HEK293 (cell line): ENCODE results near the gene CUEDC1.
A peak's percentile ranks its signal among the peaks of the same experiment; 100 is the strongest.

Source experiments
- CTCF ChIA-PET: fragments of 350-600 bp; formaldehyde crosslinking; extraction: SDS; loops from one replicate; lab custom pipeline; 2021; ENCODE audit warnings: antibody characterized with exemption; lab: Yijun Ruan, JAX
- POLR2A ChIA-PET: fragments of 300-600 bp; formaldehyde crosslinking; extraction: SDS; loops from one replicate; lab custom pipeline; 2020; ENCODE audit warnings: antibody characterized with exemption, inconsistent platforms; lab: Yijun Ruan, JAX
- H3K27ac ChIP-seq: fragments of 200-500 bp; sonication (Bioruptor generic); 2 replicates; pipeline ENCODE4 v1.5.1; 2014; ENCODE audit warnings: low read depth, low read length, control low read depth, inconsistent platforms; ENCODE audit errors: extremely low read depth
- H3K36me3 ChIP-seq, 2 experiments: fragments of 200-500 bp in 1 of 2; sonication (Bioruptor generic) in 1 of 2; 1 replicate in 1 of 2; 2 replicates in 1 of 2; pipeline ENCODE4 v1.5.1; 2014 to 2017; ENCODE audit warnings: inconsistent platforms in 2 of 2, low read length in 2 of 2; ENCODE audit not compliant: control insufficient read depth in 2 of 2, insufficient read depth in 1 of 2
- H3K4me1 ChIP-seq: fragments of 200-500 bp; sonication (Bioruptor generic); 2 replicates; pipeline ENCODE4 v1.5.1; 2014; ENCODE audit warnings: mild to moderate bottlenecking, low read length, inconsistent platforms; ENCODE audit not compliant: control insufficient read depth, insufficient read depth
- H3K4me3 ChIP-seq: 2 replicates; pipeline ENCODE4 v1.5.1; 2011; ENCODE audit warnings: low read depth, mild to moderate bottlenecking, control low read depth, low read length, moderate library complexity
- H3K9me3 ChIP-seq: fragments of 200-500 bp; sonication (Bioruptor generic); 2 replicates; pipeline ENCODE4 v1.5.1; 2014; ENCODE audit warnings: low read depth, low read length, inconsistent platforms; ENCODE audit not compliant: control insufficient read depth, insufficient read depth
- FEZF1 ChIP-seq: fragments of 450-650 bp; formaldehyde crosslinking; IDR thresholded peaks from 2 replicates; pipeline ENCODE4 v1.5.1; 2016; ENCODE audit warnings: missing biosample characterization, missing genetic modification characterization
- HOXC10 ChIP-seq: sonication (generic); formaldehyde crosslinking; IDR thresholded peaks from 2 replicates; pipeline ENCODE4 v1.8.1; 2023; ENCODE audit warnings: mild to moderate bottlenecking, missing genetic modification reagents
- IKZF3 ChIP-seq: fragments of 450-650 bp; IDR thresholded peaks from 2 replicates; pipeline ENCODE4 v1.5.0; 2018; ENCODE audit warnings: missing biosample characterization, mild to moderate bottlenecking, missing genetic modification characterization, moderate library complexity
- KLF16 ChIP-seq: fragments of 450-650 bp; formaldehyde crosslinking; IDR thresholded peaks from 2 replicates; pipeline ENCODE4 v1.5.1; 2017; ENCODE audit warnings: missing biosample characterization, missing genetic modification characterization
- OSR2 ChIP-seq: fragments of 450-650 bp; formaldehyde crosslinking; IDR thresholded peaks from 2 replicates; pipeline ENCODE4 v1.5.1; 2016; ENCODE audit warnings: missing biosample characterization, missing genetic modification characterization
- SP2 ChIP-seq: fragments of 450-650 bp; formaldehyde crosslinking; IDR thresholded peaks from 2 replicates; pipeline ENCODE4 v1.5.1; 2016; ENCODE audit warnings: missing biosample characterization, missing genetic modification characterization
- SP3 ChIP-seq: fragments of 450-650 bp; formaldehyde crosslinking; IDR thresholded peaks from 2 replicates; pipeline ENCODE4 v1.5.1; 2016; ENCODE audit warnings: missing biosample characterization, missing genetic modification characterization
- ZFP69B ChIP-seq: fragments of 450-650 bp; formaldehyde crosslinking; IDR thresholded peaks from 2 replicates; pipeline ENCODE4 v1.5.1; 2016; ENCODE audit warnings: missing biosample characterization, missing genetic modification characterization
- ZNF157 ChIP-seq: fragments of 450-650 bp; formaldehyde crosslinking; IDR thresholded peaks from 2 replicates; pipeline ENCODE4 v1.5.1; 2016; ENCODE audit warnings: missing biosample characterization, missing genetic modification characterization
- ZNF202 ChIP-seq: fragments of 450-650 bp; formaldehyde crosslinking; IDR thresholded peaks from 2 replicates; pipeline ENCODE4 v1.5.1; 2016; ENCODE audit warnings: missing biosample characterization, missing genetic modification characterization, borderline replicate concordance
- ZNF248 ChIP-seq: fragments of 450-650 bp; formaldehyde crosslinking; IDR thresholded peaks from 2 replicates; pipeline ENCODE4 v1.5.1; 2017; ENCODE audit warnings: missing biosample characterization, missing genetic modification characterization
- ZNF426 ChIP-seq: fragments of 450-650 bp; formaldehyde crosslinking; IDR thresholded peaks from 2 replicates; pipeline ENCODE4 v1.5.1; 2017; ENCODE audit warnings: missing biosample characterization, missing genetic modification characterization, mild to moderate bottlenecking, inconsistent platforms, moderate library complexity
- ZNF596 ChIP-seq: fragments of 450-650 bp; IDR thresholded peaks from 2 replicates; pipeline ENCODE4 v1.5.0; 2018; ENCODE audit warnings: missing biosample characterization, mild to moderate bottlenecking, missing genetic modification characterization, moderate library complexity
- ZNF707 ChIP-seq: fragments of 450-650 bp; formaldehyde crosslinking; IDR thresholded peaks from 2 replicates; pipeline ENCODE4 v1.5.1; 2016; ENCODE audit warnings: missing biosample characterization, missing genetic modification characterization
- TF ChIP-seq, protein P1 (sequence below): fragments of 450-650 bp; formaldehyde crosslinking; IDR thresholded peaks from 2 replicates; pipeline ENCODE4 v1.5.1; 2016; ENCODE audit warnings: missing biosample characterization, missing genetic modification characterization
- TF ChIP-seq, protein P2 (sequence below): fragments of 450-650 bp; formaldehyde crosslinking; IDR thresholded peaks from 2 replicates; pipeline ENCODE4 v1.5.1; 2016; ENCODE audit warnings: missing biosample characterization, missing genetic modification characterization
- TF ChIP-seq, protein P3 (sequence below): fragments of 450-650 bp; formaldehyde crosslinking; IDR thresholded peaks from 2 replicates; pipeline ENCODE4 v1.5.1; 2016; ENCODE audit warnings: missing biosample characterization, missing genetic modification characterization
- TF ChIP-seq, protein P4 (sequence below): fragments of 450-650 bp; formaldehyde crosslinking; IDR thresholded peaks from 2 replicates; pipeline ENCODE4 v1.5.1; 2016; ENCODE audit warnings: missing biosample characterization, missing genetic modification characterization, low read depth

The CUEDC1 gene

DNA sequence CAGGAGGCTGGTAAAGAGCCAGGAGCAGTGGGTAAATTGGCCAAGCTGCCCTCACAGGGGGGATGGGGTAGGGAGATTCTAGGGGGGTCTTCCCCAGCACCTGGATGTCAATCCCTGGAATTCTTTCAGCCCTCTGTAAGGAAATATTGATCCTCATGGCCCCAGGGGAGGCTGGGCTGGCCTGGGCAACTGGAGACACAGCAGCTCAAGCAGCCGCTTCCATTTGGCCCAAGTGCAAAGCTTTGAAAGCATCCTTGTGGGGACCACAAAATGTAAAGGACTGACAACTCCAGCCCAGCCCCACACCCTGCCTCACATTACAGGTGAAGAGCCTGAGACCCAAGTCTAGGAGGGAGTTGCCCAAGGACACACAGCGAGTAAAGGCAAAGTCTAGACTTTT lies 66.0 kb downstream of the CUEDC1 start:
- peaks cover 0 to 9% of the 10 kb centered on the region in 2 experiments; a peak in 1 of 3 replicates for H3K36me3 ChIP-seq

DNA sequence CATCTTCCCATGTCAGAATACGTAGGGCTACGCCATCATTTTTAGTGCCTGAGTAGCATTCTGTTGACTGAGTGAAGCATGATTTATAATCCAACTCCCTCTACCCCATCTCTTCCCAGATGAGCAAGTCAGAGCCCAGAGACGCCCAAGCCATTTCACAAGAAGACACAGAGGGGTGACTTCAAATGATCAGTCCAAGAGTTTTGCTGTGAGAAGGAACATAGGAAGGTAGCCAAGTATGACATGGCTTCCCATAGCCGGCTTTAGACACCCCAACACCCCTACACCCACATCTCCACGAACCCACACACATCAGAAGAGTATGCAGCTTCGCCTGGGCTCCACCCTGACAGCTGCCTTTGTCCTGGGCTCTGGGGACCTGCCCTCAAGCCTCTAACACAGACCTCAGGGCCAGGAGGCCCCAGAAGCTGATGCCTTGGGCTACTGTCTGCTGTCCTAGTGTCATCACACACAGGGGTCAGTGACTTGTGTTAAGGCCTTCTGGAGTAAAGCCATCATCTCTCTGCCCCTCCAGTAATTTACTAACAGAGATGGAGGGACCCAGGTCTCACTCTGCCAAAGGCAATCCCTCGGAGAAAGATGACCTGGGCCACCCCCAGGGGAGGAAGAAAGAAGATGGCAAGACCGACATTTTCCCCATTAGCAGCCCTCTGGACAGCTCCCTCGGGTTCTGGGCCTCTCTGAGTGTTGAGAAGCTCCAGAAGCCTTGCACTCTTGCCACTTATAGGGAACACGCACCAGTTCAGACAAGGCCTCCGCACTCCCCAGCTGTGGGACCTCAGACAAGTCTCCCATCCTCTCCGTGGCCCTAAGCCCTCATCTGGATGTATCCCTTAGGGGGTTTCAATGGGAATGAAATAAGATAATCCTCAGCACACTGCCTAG lies 66.6 kb downstream of the CUEDC1 start:
- peaks cover 6% of the 10 kb centered on the region for H3K4me1 ChIP-seq
- no peak overlapping the region for H3K27ac ChIP-seq
- no peak overlapping the region for H3K4me3 ChIP-seq
- ChIA-PET CTCF (interaction anchor here (1.0 to 8.0 kb wide), 3 partner anchors 10 to 98 kb away, joined by 3 to 95 read pairs (median 11); no protein-coding TSS in a partner anchor), POLR2A (no interaction called here)
- peaks cover 0 to 12% of the 10 kb centered on the region in 2 experiments; a peak in 1 of 3 replicates for H3K36me3 ChIP-seq
- H3K9me3 ChIP-seq = no peaks in the 10 kb centered on the region
- TF ChIP-seq KLF16 (tag by site-specific recombination) (no peak), ZNF202 (tag by site-specific recombination) (no peak)
- TF ChIP-seq, protein P1, sequence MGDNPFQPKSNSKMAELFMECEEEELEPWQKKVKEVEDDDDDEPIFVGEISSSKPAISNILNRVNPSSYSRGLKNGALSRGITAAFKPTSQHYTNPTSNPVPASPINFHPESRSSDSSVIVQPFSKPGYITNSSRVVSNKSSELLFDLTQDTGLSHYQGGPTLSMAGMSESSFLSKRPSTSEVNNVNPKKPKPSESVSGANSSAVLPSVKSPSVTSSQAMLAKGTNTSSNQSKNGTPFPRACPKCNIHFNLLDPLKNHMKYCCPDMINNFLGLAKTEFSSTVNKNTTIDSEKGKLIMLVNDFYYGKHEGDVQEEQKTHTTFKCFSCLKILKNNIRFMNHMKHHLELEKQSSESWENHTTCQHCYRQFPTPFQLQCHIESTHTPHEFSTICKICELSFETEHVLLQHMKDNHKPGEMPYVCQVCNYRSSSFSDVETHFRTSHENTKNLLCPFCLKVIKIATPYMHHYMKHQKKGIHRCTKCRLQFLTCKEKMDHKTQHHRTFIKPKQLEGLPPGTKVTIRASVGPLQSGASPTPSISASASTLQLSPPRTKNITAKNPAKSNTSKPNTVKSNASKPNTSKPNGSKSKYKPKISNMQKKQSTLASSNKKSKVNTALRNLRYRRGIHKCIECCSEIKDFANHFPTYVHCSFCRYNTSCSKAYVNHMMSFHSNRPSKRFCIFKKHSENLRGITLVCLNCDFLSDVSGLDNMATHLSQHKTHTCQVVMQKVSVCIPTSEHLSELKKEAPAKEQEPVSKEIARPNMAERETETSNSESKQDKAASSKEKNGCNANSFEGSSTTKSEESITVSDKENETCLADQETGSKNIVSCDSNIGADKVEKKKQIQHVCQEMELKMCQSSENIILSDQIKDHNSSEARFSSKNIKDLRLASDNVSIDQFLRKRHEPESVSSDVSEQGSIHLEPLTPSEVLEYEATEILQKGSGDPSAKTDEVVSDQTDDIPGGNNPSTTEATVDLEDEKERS (tag by site-specific recombination) = no peak
- TF ChIP-seq, protein P2, sequence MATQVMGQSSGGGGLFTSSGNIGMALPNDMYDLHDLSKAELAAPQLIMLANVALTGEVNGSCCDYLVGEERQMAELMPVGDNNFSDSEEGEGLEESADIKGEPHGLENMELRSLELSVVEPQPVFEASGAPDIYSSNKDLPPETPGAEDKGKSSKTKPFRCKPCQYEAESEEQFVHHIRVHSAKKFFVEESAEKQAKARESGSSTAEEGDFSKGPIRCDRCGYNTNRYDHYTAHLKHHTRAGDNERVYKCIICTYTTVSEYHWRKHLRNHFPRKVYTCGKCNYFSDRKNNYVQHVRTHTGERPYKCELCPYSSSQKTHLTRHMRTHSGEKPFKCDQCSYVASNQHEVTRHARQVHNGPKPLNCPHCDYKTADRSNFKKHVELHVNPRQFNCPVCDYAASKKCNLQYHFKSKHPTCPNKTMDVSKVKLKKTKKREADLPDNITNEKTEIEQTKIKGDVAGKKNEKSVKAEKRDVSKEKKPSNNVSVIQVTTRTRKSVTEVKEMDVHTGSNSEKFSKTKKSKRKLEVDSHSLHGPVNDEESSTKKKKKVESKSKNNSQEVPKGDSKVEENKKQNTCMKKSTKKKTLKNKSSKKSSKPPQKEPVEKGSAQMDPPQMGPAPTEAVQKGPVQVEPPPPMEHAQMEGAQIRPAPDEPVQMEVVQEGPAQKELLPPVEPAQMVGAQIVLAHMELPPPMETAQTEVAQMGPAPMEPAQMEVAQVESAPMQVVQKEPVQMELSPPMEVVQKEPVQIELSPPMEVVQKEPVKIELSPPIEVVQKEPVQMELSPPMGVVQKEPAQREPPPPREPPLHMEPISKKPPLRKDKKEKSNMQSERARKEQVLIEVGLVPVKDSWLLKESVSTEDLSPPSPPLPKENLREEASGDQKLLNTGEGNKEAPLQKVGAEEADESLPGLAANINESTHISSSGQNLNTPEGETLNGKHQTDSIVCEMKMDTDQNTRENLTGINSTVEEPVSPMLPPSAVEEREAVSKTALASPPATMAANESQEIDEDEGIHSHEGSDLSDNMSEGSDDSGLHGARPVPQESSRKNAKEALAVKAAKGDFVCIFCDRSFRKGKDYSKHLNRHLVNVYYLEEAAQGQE = peak; percentile 58; the same call in 1 of the 2 replicates

More for the DNA sequence above, 66.0 kb downstream of the CUEDC1 start:
- no peak overlapping the region for H3K27ac ChIP-seq
- ChIA-PET POLR2A (no interaction called here), CTCF (interaction anchor here (0.9 to 8.0 kb wide), 6 partner anchors 10 to 97 kb away, joined by 3 to 95 read pairs (median 22); no protein-coding TSS in a partner anchor)
- H3K4me1 ChIP-seq = peaks cover 6% of the 10 kb centered on the region
- H3K4me3 ChIP-seq = no peak overlapping the region
- TF ChIP-seq ZNF157 (tag by site-specific recombination) (no peak), ZNF596 (tag by site-specific recombination) (no peak), FEZF1 (tag by site-specific recombination) (no peak), IKZF3 (tag by site-specific recombination) (no peak)
- TF ChIP-seq, protein P3, sequence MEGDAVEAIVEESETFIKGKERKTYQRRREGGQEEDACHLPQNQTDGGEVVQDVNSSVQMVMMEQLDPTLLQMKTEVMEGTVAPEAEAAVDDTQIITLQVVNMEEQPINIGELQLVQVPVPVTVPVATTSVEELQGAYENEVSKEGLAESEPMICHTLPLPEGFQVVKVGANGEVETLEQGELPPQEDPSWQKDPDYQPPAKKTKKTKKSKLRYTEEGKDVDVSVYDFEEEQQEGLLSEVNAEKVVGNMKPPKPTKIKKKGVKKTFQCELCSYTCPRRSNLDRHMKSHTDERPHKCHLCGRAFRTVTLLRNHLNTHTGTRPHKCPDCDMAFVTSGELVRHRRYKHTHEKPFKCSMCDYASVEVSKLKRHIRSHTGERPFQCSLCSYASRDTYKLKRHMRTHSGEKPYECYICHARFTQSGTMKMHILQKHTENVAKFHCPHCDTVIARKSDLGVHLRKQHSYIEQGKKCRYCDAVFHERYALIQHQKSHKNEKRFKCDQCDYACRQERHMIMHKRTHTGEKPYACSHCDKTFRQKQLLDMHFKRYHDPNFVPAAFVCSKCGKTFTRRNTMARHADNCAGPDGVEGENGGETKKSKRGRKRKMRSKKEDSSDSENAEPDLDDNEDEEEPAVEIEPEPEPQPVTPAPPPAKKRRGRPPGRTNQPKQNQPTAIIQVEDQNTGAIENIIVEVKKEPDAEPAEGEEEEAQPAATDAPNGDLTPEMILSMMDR (tag by site-specific recombination) = no peak
- H3K9me3 ChIP-seq = no peaks in the 10 kb centered on the region

DNA sequence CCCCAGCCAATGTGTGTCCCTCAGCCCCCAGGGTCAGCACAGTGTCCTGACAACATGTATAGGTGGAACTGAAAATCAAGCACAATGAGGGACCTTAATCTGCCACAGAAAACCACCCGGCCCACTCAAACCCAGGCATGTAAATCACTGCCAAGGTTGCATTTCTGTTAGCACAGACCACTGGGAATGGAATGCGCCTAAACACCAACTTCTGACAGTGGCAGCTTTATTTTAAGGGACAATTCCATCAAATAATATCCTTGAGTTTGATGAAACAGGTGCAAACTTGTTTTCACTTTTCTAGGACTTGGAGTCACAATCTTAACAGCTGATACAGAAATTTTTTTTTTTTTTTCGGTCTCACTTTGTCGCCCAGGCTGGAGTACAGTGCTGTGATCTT lies 68.1 kb downstream of the CUEDC1 start:
- Histone ChIP-seq H3K27ac (no peak overlapping the region), H3K4me3 (no peak overlapping the region), H3K4me1 (no peaks in the 10 kb centered on the region), H3K36me3 (peaks cover 0 to 17% of the 10 kb centered on the region in 2 experiments; a peak in 1 of 3 replicates), H3K9me3 (no peaks in the 10 kb centered on the region)
- POLR2A ChIA-PET = interaction anchor here (0.7 kb wide), 1 partner anchor 49 kb away, joined by 4 read pairs; no protein-coding TSS in a partner anchor
- CTCF ChIA-PET = interaction anchor here (0.7 to 8.0 kb wide), 5 partner anchors 10 to 406 kb away, joined by 3 to 95 read pairs (median 9); no protein-coding TSS in a partner anchor
- TF ChIP-seq, protein P4, sequence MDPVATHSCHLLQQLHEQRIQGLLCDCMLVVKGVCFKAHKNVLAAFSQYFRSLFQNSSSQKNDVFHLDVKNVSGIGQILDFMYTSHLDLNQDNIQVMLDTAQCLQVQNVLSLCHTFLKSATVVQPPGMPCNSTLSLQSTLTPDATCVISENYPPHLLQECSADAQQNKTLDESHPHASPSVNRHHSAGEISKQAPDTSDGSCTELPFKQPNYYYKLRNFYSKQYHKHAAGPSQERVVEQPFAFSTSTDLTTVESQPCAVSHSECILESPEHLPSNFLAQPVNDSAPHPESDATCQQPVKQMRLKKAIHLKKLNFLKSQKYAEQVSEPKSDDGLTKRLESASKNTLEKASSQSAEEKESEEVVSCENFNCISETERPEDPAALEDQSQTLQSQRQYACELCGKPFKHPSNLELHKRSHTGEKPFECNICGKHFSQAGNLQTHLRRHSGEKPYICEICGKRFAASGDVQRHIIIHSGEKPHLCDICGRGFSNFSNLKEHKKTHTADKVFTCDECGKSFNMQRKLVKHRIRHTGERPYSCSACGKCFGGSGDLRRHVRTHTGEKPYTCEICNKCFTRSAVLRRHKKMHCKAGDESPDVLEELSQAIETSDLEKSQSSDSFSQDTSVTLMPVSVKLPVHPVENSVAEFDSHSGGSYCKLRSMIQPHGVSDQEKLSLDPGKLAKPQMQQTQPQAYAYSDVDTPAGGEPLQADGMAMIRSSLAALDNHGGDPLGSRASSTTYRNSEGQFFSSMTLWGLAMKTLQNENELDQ (tag by site-specific recombination) = no peak
- TF ChIP-seq ZNF426 (tag by site-specific recombination) (no peak), OSR2 (tag by site-specific recombination) (no peak), ZNF707 (tag by site-specific recombination) (no peak), ZFP69B (tag by site-specific recombination) (no peak), SP3 (tag by site-specific recombination) (no peak), ZNF248 (no peak), SP2 (tag by site-specific recombination) (no peak), HOXC10 (CRISPR knock-in tag) (no peak)
